Neutrophil (primary cell): ENCODE results near the gene HNRNPUL1.

Experiments used
- H3K27ac ChIP-seq: fragments of 200-600 bp; sonication (generic); 2 replicates; pipeline ENCODE4 v1.5.1; 2016; ENCODE audit warnings: mild to moderate bottlenecking, moderate library complexity
- H3K27me3 ChIP-seq: fragments of 200-600 bp; sonication (generic); 2 replicates; pipeline ENCODE4 v1.6.0; 2016; ENCODE audit warnings: mild to moderate bottlenecking
- H3K36me3 ChIP-seq: fragments of 200-600 bp; sonication (generic); 2 replicates; pipeline ENCODE4 v1.5.1; 2017
- H3K4me1 ChIP-seq, 2 experiments: fragments of 200-600 bp in 1 of 2; sonication (generic) in 1 of 2; 1 replicate in 1 of 2; 2 replicates in 1 of 2; pipeline versions ENCODE4 v1.5.1 to v1.6.1; 2013 to 2016; ENCODE audit warnings: low read depth in 1 of 2, low read length in 1 of 2, mild to moderate bottlenecking in 1 of 2, moderate library complexity in 1 of 2; ENCODE audit not compliant: control insufficient read depth in 1 of 2, insufficient read depth in 1 of 2
- H3K4me3 ChIP-seq, 2 experiments: fragments of 200-600 bp in 1 of 2; sonication (generic) in 1 of 2; 1 replicate in 1 of 2; 2 replicates in 1 of 2; pipeline ENCODE4 v1.5.1; 2013 to 2016; ENCODE audit warnings: low read depth in 1 of 2, low read length in 1 of 2, mild to moderate bottlenecking in 1 of 2, moderate library complexity in 1 of 2
- H3K9me3 ChIP-seq: fragments of 200-600 bp; sonication (generic); 2 replicates; pipeline ENCODE4 v1.5.1; 2016
- TF ChIP-seq, protein P1 (sequence below): fragments of 200-600 bp; sonication (generic); IDR thresholded peaks from 2 replicates; pipeline ENCODE4 v1.5.1; 2016; ENCODE audit warnings: antibody characterized with exemption

Gene HNRNPUL1

DNA sequence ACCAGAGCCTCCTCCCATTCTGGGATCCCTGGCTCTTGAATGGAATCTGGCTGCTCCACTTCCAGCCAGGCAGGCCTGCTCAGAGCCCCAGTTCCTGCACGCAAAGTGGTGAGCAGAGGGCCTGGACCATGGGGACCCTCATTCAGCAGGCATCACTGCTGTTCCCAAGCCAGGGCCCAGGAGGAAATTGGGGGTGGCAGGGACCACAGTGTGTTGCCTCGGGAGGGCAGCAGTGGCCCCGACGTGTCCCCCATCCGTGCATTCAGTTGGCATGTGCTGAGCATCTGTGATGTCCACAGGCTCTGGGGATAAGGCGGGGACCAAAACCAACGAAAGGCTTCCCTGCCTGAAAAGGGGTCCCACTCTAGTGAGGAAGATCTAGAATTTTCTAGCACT, 57.0 kb downstream of the HNRNPUL1 start:
- H3K4me1 ChIP-seq = peaks cover 51 to 52% of the 10 kb centered on the region in 2 experiments
- peak overlapping the region; percentile 92 for H3K27ac ChIP-seq
- no peaks in the 10 kb centered on the region for H3K9me3 ChIP-seq
- TF ChIP-seq, protein P1, sequence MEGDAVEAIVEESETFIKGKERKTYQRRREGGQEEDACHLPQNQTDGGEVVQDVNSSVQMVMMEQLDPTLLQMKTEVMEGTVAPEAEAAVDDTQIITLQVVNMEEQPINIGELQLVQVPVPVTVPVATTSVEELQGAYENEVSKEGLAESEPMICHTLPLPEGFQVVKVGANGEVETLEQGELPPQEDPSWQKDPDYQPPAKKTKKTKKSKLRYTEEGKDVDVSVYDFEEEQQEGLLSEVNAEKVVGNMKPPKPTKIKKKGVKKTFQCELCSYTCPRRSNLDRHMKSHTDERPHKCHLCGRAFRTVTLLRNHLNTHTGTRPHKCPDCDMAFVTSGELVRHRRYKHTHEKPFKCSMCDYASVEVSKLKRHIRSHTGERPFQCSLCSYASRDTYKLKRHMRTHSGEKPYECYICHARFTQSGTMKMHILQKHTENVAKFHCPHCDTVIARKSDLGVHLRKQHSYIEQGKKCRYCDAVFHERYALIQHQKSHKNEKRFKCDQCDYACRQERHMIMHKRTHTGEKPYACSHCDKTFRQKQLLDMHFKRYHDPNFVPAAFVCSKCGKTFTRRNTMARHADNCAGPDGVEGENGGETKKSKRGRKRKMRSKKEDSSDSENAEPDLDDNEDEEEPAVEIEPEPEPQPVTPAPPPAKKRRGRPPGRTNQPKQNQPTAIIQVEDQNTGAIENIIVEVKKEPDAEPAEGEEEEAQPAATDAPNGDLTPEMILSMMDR = no peak
- no peaks in the 10 kb centered on the region for H3K27me3 ChIP-seq
- H3K4me3 ChIP-seq = no peak overlapping the region
- H3K36me3 ChIP-seq = peaks cover 67% of the 10 kb centered on the region

DNA sequence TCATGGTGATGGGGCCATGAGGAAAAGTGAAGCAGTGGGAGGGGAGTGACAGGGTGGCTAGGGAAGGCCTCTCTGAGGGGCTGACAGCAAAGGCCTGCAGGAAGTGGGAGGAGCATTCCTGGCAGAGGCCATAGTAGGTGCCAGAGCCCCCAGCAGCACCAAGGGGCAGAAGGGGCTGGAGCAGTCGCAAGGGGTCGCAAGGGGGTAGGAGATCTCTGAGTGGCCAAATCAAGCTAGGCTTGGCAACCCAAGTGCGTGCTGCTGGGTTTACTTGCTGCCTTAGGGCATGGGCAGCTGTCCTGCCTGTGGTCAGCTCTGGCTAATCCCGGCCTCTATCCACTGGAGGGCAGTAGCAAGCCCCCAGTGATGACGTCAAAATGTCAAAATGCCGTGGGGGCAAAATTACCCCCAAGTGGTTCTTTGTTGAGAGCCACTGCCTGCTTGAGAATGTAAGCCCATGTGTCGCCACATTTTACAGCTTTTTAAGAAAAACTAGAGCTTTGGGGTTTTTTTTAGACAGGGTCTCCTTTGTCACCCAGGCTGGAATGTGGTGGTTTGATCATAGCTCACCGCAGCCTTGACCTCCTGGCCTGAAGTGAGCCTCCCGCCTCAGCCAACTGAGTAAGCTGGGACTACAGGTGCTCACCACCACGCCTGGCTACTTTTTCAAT, 57.6 kb downstream of the HNRNPUL1 start:
- H3K27me3 ChIP-seq = no peaks in the 10 kb centered on the region

DNA sequence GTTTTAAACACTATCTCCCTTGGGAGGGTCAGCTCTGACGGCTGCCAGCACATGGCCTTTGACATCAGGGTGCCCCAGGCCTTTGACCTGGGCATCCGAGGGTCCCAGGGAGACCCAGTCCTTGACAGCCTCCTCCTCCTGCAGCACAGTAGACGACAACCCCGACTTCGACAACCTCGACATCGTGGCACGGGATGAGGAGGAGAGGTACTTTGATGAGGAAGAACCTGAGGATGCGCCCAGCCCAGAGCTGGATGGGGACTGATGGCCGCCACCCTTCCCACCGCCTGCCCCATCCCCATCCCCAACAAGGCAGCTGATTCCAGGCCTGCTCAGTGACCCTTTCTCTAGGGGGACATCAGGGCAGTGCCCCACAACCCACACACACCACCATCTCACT, 58.3 kb downstream of the HNRNPUL1 start:
- no peak overlapping the region for H3K4me3 ChIP-seq
- no peaks in the 10 kb centered on the region for H3K27me3 ChIP-seq
- TF ChIP-seq, protein P1 = no peak
- peak overlapping the region; percentile 92 for H3K27ac ChIP-seq
- peaks cover 56% of the 10 kb centered on the region for H3K36me3 ChIP-seq
- peaks cover 63 to 64% of the 10 kb centered on the region in 2 experiments for H3K4me1 ChIP-seq
- no peaks in the 10 kb centered on the region for H3K9me3 ChIP-seq

More for the DNA sequence above, 57.6 kb downstream of the HNRNPUL1 start:
- peaks cover 62% of the 10 kb centered on the region for H3K36me3 ChIP-seq
- H3K27ac ChIP-seq = peak overlapping the region; percentile 92
- H3K4me3 ChIP-seq = no peak overlapping the region
- peaks cover 56 to 57% of the 10 kb centered on the region in 2 experiments for H3K4me1 ChIP-seq
- no peaks in the 10 kb centered on the region for H3K9me3 ChIP-seq
- TF ChIP-seq, protein P1 = peak; percentile 66

DNA sequence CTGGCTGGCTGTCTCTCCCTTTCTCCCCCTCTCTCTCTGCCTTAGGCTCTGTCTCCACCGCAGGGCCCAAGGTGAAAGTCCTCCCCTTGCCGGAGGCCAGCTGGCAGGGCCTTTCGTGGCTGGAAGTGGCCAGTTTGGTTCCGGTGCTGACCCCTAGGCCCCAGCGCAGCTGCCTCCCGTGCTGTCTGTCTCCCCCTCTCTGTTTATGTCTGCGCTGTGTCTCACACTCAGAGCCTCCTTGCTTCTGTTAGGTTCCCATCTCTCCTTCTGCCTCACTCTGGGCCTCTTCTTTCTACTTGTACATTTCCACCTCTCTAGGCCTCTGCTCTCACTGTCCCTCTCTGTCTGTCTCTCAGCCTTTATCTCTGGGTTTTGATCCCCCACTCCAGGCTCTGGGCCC, 58.9 kb downstream of the HNRNPUL1 start:
- Histone ChIP-seq H3K27ac (peak overlapping the region; percentile 92), H3K36me3 (peaks cover 62% of the 10 kb centered on the region), H3K27me3 (no peaks in the 10 kb centered on the region), H3K4me1 (peaks cover 68 to 70% of the 10 kb centered on the region in 2 experiments), H3K9me3 (no peaks in the 10 kb centered on the region), H3K4me3 (no peak overlapping the region)
- TF ChIP-seq, protein P1 = no peak

DNA sequence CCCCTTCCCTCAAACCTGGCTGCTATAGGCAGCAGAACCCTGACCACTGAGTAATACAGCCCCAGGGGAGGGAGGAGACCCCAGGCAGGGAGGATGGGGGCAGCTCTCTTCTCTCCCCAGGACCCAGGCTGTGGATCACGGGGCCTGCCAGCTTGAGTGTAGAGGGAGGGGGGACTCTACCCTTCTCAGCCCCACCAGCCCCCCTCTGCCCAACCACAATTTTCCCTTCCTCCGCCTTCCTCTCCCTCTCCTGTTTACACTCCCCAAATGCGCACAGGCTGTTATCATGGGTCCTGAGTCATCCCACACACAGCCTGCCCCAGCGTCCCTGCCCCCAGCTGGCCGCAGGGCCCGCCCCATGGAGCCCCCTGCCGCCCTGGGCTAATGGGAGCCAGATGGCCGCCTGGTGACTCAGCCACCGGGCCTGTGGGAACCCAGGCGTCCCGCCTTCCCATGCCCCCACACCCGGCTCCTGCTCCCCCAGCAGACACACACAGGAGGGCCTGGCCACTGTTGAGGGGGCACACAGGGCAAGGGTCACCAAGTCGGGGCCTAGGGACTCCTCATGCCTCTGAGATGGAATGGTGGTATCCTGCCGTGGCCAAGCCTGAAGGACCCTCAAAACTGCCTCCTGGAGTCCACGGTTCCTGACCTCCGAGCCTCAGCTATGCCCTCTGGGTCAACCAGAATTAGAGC, 59.4 kb downstream of the HNRNPUL1 start:
- TF ChIP-seq, protein P1 = no peak
- peaks cover 73 to 76% of the 10 kb centered on the region in 2 experiments for H3K4me1 ChIP-seq
- peak overlapping the region in 1 of 2 experiments; percentile 69 for H3K4me3 ChIP-seq
- H3K27me3 ChIP-seq = no peaks in the 10 kb centered on the region
- peak overlapping the region; percentile 92 for H3K27ac ChIP-seq
- H3K36me3 ChIP-seq = peaks cover 61% of the 10 kb centered on the region
- H3K9me3 ChIP-seq = no peaks in the 10 kb centered on the region
